HG02938 (cell line): ENCODE results near the gene RPUSD4.
A peak's percentile ranks its signal among the peaks of the same experiment; 100 is the strongest.

Source experiments
- ATAC-seq: cut with Tn5 transposase; IDR thresholded peaks from one replicate; pipeline ENCODE4 v1.9.1; 2021; ENCODE audit warnings: mild to moderate bottlenecking, moderate library complexity; ENCODE audit not compliant: unreplicated experiment

Gene RPUSD4

GRCh38 chr11:126214441-126214840 lies 3.0 kb upstream of the RPUSD4 start:
- ATAC-seq: no peak

GRCh38 chr11:126212089-126212660 lies 725 bp upstream of the RPUSD4 start:
- ATAC-seq: no peak

- no peak for ATAC-seq
These were observed 597 bp downstream of the RPUSD4 start for GRCh38 chr11:126210871-126211235.

GRCh38 chr11:126207896-126208295 lies 3.6 kb downstream of the RPUSD4 start:
- no peak for ATAC-seq

- ATAC-seq: no peak
These were observed 6.1 kb downstream of the RPUSD4 start for GRCh38 chr11:126205359-126205758.

GRCh38 chr11:126202646-126203359 lies 8.6 kb downstream of the RPUSD4 start:
- ATAC-seq: no peak

GRCh38 chr11:126198648-126199047 lies 12.8 kb downstream of the RPUSD4 start:
- no peak for ATAC-seq

GRCh38 chr11:126197277-126197939 lies 14.0 kb downstream of the RPUSD4 start:
- no peak for ATAC-seq

GRCh38 chr11:126195119-126195518 lies 16.3 kb downstream of the RPUSD4 start:
- ATAC-seq: no peak

GRCh38 chr11:126194121-126194543 lies 17.3 kb downstream of the RPUSD4 start:
- no peak for ATAC-seq

GRCh38 chr11:126193038-126193478 lies 18.4 kb downstream of the RPUSD4 start:
- ATAC-seq: no peak

- no peak for ATAC-seq
These were observed 19.1 kb downstream of the RPUSD4 start for GRCh38 chr11:126192361-126192760.

- ATAC-seq: no peak
These were observed 19.9 kb downstream of the RPUSD4 start for GRCh38 chr11:126191379-126192073.

GRCh38 chr11:126190792-126191191 lies 20.7 kb downstream of the RPUSD4 start:
- ATAC-seq: no peak

- no peak for ATAC-seq
These were observed 22.1 kb downstream of the RPUSD4 start for GRCh38 chr11:126189109-126189929.

- ATAC-seq: peak; percentile 85
These were observed 22.9 kb downstream of the RPUSD4 start for GRCh38 chr11:126188332-126189108.

- no peak for ATAC-seq
These were observed 24.5 kb downstream of the RPUSD4 start for GRCh38 chr11:126186708-126187529.

- no peak for ATAC-seq
These were observed 25.3 kb downstream of the RPUSD4 start for GRCh38 chr11:126186025-126186698.
